ENCODE measurements around the gene TEKT1.
"Not testable (repeated sequence)": the region's sequence is repeated elsewhere in the genome, so short reads cannot be mapped to it uniquely, and the experiment has no call there.

Gene TEKT1

DNA sequence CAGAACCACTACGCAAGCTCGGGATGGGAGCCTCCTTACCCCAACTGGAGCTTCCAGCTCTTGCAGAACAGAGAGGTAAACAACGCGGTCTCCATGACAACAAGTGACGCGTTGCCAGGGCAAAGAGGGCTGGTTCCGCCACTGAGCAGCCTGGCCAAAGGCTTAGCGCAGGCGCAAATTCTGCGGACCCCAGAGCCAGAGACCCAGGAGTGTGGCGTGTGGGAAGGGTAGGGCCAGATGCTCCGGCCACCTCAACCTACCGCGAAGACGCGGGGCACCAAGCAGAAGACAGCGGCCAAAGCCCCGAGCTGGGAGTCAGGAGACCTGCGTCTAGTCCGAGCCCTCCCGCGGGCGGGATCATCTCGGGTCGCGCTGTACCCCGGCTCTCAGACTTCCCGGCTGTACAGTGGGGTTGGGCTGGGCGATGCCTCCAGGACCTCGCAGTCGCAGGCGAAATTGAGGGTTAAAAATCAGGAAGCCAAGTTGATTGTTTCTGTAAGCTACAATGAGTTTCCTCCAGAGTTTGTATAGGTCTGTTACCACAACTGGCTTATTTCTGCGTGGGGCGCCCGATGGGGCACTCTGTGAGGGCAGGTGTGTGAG, at the start of gene TEKT1:
Gene TEKT1 (minus strand): TSS at position 69 of the 603 bp plus-strand sequence. CDS start 1,353 bp downstream, outside the sequence.
- DNase-seq: peak; percentile 97

DNA sequence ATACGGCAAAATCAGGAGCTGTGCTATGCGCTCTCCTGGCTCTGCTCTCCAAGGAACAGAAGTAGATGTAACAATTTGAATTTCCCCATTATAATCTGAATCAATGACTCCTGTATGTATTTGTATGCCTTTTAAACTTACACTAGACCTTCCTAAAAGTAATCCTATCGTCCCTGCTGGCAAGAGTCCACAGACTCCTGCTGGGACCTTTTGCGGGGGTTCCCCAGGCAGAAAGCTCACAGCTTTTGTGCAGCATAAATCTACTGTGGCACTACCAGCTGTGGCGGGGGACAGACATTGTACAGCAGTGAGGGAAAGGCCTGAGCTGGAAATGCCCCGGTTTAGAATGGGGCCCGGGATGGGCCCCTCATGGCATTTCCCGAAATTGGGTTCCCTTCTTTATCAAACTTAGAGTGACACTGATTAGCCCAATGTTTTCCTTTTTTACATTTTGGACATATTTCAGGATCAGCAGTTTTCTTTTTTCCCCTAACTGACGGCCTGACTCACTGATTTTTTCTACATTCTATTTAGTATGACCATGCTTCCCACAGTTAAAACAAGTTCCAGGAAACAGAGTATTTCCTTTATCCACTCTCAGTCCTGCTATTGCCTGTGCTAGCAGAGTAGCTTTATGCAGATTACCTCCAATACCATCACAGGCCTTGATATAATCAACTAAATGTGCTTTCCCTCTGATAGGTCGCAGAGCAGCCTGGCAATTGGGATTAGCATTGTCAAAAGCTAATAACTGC, 47.9 kb upstream of the TEKT1 start:
- not testable (repeated sequence) for DNase-seq

DNA sequence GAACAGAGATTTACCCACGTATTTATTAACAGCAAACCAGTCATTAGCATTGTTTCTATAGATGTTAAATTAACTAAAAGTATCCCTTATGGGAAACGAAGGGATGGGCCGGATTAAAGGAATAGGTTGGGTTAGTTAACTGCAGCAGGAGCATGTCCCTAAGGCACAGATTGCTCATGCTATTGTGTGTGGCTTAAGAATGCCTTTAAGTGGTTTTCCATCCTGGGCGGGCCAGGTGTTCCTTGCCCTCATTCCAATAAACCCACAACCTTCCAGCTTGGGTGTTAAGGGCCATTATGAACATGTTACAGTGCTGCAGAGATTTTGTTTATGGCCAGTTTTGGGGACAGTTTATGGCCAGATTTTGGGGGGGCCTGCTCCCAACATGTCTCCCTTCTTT, 43.7 kb upstream of the TEKT1 start:
- DNase-seq: not testable (repeated sequence)

DNA sequence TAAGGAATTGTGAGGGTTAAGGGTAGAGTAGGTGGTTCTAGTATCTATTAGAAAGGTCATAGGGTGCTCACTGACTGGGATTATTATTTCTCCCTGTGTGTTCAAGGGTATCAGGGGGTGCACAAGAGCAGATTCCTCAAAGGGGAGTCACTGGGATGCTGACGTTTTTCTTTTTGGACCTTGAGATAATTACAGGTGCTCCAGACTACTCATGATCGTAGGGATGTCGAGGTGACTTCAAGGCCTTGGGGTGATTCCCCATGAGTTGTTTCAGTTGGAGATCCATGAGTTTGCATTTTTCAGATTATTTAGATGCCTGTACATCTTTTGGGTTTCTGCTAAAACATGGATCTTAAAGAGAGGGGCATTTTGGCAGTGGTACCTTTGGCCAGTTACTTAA, 41.4 kb upstream of the TEKT1 start:
- DNase-seq: no peak

DNA sequence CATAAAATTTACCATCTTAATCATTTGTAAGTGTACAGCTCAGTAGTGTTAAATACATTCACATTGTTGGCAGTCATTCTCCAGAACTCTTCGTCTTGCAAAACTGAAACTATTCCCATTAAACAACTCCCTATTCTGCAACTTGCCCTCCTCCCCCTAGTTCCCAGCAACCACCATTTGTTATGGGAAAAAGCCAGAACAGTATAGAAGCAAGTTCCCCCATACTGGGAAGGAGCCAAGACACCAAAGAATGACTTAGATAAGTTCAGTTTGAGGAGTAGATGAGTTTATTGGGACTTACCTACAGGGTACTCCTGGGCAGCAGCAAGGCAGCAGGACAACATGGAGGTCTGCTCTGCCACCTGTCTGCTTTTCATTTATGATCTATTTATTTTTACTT, 39.3 kb upstream of the TEKT1 start:
- DNase-seq: no peak

DNA sequence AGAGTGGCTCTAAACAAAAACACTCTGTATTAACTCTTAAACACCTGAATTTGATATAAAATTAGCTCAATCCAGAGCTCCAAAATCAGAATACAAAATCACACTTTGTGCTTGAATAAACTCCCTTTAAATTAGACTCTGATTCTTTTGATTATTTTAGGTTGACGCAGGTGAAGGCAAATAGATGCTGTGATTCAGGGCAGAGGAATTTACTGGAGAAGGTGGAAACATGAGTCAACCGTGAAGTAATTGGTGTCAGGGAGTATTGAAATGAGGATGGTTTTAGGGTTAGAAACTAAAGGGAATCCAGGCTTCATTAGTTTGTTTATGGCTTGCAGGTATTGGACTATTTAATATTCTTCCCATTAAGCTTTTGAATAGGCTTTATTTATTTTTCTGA, 37.1 kb upstream of the TEKT1 start:
- DNase-seq: no peak

DNA sequence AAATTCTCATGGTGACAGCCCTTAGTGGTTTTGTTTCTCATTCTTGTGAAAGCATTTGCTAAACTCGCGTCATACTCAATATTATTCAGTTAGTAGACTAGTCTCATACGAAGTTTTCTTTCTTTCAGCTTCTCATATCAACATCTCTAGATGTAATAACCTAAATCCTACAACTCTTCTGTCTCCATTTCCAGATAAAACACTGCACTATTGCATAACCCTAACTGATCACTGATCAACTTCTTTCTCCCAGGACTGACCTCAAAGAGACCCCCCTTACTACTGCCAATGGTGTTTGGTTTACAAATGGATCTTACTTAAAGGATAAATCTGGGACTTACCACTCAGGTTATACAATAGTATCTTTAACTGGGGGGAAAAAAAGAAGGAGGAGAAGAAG, 36.3 kb upstream of the TEKT1 start:
- no peak for DNase-seq

DNA sequence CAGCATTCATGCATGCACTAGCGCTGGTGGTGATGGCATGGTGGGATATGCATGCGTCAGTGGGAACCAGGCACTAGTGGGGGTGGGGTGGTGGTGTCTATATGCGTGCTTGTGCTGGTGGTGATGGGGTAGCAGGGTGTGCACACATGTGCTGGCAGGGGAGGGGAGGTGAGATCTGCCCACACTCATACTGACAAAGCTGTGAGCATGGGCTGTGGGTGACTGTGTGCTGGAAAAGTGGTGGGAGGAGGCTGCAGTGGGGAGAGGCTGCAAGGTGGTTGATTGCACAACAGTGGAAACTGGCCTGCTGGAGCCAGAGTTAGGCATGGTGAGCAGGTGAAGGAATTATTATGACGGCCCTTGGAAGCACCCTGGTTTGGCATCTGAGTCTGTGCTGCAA, 31.3 kb upstream of the TEKT1 start:
- DNase-seq: no peak

DNA sequence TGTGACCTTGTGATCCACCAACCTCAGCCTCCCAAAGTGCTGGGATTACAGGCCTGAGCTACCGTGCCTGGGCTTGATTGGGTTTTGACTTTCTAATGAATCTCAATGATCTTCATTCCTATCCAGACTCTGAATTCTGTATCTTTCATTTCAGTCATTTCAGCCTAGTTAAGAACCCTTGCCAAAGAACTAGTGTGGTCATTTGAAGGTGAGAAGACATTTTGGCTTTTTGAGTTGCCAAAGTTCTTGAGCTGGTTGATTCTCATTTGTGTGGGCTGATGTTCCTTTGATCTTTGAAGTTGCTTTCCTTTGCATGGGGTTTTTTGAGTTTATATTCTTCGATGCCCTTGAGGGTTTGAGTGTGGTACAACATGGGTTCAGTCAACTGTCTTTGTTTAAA, 30.6 kb upstream of the TEKT1 start:
- DNase-seq: no peak

DNA sequence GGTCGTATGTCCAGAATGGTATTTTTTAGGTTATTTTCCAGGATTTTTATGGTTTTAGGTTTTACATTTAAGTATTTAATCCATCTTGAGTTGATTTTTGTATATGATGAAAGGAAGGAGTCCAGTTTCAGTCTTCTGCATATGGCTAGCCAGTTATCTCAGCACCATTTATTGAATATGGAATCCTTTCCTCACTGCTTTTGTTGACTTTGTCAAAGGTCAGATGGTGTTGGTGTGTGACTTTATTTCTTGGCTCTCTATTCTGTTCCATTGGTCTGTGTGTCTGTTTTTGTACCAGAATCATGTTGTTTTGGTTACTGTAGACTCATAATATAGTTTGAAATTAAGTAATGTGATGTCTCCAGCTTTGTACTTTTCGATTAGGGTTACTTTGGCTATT, 26.4 kb upstream of the TEKT1 start:
- no peak for DNase-seq

DNA sequence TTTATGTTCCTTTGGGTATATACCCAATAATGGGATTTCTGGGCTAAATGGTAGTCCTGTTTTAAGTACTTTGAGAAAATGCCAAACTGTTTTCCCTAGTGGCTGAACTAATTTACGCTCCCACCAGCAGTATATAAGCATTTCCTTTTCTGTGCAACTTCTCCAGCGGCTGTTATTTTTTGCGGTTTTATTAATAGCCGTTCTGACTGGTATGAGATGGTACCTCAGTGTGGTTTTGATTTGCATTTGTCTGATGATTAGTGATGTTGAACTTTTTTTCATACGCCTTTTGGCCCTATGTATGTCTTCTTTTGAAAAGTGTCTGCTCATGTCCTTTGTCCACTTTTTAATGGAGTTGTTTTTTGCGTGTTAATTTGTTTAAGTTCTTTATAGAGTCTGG, 25.8 kb upstream of the TEKT1 start:
- DNase-seq: no peak

DNA sequence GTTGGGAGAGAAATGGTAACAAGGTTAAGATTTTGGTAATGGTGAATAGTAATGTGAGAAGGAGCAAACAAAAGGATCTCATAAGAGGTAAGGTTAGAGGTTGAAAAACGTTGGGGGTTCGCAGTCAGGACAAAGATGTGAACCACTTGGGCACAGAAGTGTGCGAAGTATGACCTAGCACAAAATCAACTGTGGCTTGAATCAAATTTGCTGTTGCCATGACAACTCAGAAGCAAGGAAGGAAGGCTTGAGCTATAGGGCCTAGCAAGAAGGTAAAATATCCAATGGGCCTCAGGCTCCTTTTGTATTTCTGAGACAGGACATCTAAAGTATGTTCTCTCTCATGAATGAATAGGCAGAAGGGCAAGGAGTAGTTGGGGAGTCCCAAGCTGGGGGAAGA, 24.5 kb upstream of the TEKT1 start:
- DNase-seq: no peak

DNA sequence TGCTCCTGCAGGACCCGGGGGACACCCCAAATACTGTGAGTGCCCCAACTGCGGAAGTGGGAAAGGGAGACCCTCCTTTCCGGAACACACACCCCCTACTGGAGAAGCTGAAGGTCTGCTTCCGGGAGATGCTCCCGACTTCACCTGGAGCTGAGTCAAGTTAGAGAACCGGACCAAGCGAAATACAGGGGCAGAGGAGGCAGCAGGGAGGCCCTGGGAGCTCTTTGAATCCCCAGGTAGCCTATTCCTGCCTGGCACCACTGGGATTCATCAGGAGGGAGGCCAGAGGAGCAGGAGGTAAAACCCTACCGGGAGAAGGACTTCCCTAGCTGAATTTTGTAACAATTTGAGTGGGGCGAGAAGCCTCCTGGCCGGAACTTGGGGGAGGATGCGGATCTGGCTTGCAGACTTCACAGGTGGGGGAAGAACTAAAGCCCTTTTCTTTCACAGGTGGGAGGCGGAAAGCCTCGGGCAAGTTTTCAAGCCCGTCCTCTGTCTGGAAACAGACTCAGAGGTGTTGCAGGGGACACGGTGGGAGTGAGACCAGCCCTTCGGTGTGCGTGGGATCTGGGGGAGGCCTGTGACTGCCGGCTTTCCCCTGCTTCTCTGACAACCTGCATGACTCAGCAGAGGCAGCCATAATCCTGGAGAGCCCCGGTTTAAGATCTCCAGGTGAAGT, 22.4 kb upstream of the TEKT1 start:
- DNase-seq: no peak

DNA sequence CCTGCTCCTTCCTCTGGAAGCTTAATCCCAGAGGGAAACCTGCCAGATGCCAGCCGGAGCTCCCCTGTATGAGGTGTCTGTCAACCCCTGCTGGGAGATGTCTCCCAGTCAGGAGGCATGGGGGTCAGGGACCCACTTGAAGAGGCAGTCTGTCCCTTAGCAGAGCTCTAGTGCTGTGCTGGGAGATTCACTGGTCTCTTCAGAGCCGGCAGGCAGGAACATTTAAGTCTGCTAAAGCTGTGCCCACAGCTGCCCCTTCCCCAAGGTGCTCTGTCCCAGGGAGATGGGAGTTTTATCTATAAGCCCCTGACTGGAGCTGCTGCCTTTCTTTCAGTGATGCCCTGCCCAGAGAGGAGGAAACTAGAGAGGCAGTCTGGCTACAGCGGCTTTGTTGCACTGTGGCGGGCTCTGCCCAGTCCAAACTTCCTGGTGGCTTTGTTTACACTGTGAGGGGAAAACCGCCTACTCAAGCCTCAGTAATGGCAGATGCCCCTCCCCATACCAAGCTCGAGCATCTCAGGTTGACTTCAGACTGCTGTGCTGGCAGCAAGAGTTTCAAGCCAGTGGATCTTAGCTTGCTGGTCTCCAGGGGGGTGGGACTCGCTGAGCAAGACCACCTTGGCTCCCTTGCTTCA, 17.1 kb upstream of the TEKT1 start:
- not testable (repeated sequence) for DNase-seq

DNA sequence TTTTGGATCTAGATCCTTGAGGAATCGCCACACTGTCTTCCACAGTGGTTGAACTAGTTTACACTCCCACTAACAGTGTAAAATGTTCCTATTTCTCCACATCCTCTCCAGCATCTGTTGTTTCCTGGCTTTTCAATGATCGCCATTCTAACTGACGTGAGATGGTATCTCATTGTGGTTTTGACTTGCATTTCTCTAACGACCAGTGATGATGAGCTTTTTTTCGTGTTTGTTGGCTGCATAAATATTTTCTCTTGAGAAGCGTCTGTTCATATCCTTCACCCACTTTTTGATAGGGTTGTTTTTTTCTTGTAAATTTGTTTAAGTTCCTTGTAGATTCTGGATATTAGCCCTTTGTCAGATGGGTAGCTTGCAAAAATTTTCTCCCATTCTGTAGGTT, 14.6 kb upstream of the TEKT1 start:
- not testable (repeated sequence) for DNase-seq

DNA sequence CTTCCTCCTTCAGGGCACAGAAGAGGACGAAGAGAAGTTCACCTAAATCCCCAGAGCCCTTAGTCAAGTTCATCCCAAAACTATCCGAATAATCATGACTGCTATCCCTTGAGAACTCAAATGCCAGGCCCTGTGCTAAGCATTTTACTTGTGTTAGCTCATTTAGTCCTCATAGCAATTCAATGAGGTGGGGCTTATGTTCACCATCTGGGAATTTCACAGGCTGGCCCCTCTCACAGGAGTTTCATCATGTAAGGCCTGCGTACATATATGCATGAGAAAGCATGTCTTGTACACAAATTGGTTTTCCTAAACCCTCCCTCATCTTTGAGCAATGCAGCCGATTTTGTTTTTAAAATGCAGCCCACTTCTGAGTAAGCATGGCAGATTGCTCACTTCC, 12.9 kb upstream of the TEKT1 start:
- not testable (repeated sequence) for DNase-seq

DNA sequence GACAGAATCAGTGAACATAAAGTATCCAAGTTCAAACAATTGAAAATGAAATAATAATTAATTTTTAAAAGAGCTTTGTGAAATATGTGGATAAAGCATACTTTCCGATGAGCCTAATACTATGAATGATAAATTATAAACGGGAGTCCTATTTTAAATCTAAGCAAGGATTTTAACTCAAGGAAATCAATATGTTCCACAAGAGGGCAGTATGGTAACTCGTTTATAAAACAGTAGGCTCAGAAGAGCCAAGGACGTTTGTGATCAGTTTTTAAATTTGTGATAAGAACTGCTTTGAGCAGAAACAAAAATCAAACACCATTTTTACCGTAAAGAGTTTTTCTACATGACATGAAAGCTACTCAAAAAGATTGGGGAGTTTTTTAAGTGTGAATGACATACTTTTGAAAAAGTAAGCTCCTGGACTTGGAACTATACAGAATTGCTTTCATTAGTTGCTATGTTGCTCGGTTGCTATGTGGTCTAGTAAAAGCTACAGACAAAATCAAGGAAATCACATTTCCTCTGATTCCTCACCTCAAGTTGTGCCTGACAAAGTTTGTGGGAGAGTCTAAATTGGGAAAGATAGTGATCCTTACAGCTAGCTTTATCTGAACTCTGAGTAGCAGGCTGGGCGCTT, 11.8 kb upstream of the TEKT1 start:
- peak; percentile 74 for DNase-seq

DNA sequence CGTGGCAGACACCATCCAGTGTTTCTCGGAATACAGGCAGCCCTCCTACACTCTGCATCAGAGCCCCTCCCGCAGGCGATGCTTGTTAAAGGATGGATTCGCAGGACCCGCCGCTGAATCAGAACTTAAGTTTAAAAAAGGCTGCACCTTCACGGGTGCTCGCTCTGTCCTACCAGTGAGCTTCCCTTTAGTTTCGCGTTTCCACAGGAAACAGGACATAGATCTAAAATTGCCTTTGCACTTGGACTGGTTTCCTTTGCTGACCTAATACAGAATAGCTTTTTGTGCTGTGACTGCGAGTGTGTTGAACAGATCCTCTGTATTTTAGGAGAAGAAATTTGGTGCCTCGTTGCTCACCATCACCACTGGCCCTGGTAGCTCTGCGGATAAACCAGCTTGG, 10.2 kb upstream of the TEKT1 start:
- not testable (repeated sequence) for DNase-seq

DNA sequence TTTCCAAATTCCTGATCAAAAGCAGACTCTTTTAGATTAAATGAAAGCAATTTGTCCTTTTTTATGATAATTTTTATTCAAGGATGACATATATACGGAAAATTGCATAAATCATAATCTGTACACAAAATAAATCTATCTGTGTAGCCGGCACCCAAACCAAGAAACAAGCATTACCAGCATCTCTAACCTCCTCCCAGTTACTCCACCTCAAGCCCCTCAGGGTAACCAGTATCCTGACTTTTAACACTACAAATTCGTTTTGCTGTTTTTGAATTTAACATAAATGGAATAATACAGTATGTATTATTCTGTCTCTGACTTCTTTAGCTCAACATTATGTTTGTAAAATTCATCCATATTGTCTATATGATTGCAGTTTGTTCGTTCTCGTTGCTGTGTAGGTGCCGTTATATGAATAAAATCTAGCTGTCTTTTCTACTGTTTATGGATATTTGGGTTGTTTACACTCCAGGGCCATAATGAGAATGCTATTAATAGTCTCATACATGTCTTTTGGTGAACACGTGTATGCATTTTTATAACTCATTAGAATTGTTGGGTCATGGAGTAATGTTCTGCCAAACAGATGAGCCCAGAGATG, 1.0 kb downstream of the TEKT1 start:
- no peak for DNase-seq

DNA sequence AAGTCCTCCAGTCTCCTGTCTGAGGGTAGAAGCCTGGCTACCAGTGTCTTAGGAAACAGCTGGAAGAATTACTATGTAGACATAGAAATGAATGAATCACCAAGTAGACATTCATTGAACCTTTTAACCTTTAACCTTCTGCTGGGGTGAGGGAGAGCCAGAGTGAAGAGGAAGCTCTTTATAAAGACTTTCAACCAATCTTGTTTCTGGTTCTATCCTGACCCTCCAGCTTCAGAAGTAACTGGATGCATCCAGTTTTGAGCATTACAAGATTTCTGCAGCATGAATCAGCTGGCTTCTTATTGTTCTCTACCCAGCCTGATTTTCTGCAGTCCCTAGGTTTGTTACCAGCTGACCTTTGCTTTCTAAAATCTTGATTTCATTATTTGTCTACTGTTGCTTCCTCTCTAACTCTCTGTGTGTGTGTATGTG, 8.5 kb downstream of the TEKT1 start:
- no peak for DNase-seq

DNA sequence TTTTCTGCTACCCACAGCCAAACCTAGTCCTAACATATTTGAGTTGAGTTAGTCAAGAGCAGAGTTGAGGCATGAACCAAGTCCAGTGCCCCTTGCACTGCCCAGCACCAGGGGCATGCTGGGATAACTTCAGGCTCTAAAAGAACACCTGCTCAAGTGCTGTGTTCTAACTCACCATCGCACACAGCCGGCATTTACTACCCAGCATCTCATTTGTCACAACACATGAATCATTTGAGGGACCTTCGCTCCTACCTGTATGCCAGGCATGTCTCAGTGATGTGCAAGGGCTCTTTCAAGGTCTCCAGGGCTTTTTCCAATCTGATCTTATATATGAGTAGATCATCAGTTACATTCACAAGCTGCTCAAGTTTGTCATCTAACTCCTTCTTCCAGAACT, 12.6 kb downstream of the TEKT1 start:
- no peak for DNase-seq

DNA sequence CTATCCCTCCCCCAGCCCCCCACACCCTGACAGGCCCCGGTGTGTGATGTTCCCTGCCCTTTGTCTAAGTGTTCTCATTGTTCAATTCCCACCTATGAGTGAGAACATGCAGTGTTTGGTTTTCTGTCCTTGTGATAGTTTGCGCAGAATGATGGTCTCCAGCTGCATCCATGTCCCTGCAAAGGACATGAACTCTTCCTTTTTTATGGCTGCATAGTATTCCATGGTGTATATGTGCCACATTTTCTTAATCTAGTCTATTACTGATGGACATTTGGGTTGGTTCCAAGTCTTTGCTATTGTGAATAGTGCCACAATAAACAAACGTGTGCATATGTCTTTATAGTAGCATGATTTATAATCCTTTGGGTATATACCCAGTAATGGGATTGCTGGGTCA, 15.2 kb downstream of the TEKT1 start:
- not testable (repeated sequence) for DNase-seq

DNA sequence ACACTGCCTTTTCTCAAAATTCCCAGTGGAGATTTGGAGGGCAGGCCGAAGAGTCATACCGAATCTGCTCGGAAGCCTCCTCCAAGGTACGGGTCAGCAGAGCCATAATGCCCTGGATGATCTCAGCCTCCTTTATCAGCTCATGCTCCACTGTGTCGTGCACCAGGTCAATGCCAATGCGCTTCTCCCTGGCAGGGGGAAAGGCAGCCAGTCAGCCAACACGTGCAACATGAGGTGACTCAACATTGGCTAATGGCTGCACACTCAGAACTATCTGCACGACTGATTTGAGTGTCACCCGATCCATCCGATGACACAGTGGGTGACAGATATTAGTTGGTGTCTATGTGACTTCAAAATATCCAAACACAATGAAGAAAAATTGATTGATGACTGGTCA, 15.8 kb downstream of the TEKT1 start:
- no peak for DNase-seq
